Stomach (tissue), 4 donors: ENCODE measurements around the gene EXOC4.

Experiments
- EP300 ChIP-seq: sonication (generic); formaldehyde crosslinking; IDR thresholded peaks from one replicate; pipeline ENCODE4 v1.6.1; 2017; ENCODE audit warnings: antibody characterized with exemption
- POLR2A ChIP-seq, 4 donors: fragments of 450-650 bp; IDR thresholded peaks; one replicate each; pipeline ENCODE4 v1.6.1; 2016; ENCODE audit warnings: antibody characterized with exemption in 4 of 4, control low read depth in 2 of 4, mild to moderate bottlenecking in 1 of 4, moderate library complexity in 1 of 4
- TF ChIP-seq, protein P1 (sequence below), 7 experiments: fragments of 450-650 bp in 4 of 7; fragments of 200-600 bp in 3 of 7; sonication (generic) in 3 of 7; IDR thresholded peaks; one replicate each; pipeline ENCODE4 v1.5.1; 2016 to 2019; ENCODE audit warnings: antibody characterized with exemption in 7 of 7, control low read depth in 2 of 7, mild to moderate bottlenecking in 1 of 7

DNA sequence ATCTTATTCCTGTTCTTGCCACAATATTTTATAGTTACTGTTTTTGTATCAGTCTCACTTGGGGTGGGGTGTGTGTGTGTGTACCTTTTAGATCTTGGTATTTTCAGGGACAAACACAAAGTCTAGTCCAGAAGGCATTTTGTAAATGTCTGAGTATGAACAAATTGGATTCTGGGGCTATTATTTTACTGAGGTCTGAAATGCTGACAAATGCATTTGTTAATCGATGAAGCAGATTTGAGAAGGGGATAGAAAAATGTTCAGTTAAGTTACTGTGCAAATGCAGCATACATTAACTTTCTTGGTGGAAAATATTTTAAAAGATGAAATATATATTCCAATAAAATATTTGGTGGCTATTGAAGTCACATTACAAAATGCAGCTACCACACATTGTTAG lies 267.4 kb downstream of the EXOC4 start:
- no peak for TF ChIP-seq EP300
- TF ChIP-seq POLR2A (IDR thresholded peaks at IDR 0.05), result no peak
- TF ChIP-seq, protein P1, sequence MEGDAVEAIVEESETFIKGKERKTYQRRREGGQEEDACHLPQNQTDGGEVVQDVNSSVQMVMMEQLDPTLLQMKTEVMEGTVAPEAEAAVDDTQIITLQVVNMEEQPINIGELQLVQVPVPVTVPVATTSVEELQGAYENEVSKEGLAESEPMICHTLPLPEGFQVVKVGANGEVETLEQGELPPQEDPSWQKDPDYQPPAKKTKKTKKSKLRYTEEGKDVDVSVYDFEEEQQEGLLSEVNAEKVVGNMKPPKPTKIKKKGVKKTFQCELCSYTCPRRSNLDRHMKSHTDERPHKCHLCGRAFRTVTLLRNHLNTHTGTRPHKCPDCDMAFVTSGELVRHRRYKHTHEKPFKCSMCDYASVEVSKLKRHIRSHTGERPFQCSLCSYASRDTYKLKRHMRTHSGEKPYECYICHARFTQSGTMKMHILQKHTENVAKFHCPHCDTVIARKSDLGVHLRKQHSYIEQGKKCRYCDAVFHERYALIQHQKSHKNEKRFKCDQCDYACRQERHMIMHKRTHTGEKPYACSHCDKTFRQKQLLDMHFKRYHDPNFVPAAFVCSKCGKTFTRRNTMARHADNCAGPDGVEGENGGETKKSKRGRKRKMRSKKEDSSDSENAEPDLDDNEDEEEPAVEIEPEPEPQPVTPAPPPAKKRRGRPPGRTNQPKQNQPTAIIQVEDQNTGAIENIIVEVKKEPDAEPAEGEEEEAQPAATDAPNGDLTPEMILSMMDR (IDR thresholded peaks at IDR 0.05), result no peak
